Stomach (tissue), 9 donors: ENCODE measurements around the gene ABCF3. TPM values are rescaled to one million over a fixed set of nuclear protein-coding genes. Genes with fewer than 3 reads are reported as not detected.

ENCODE experiments used
- DNase-seq, 2 donors: peaks; one replicate each; pipeline versions ENCODE4 v3.0.0 to v3.0.0-alpha.2; 2013 to 2019
- H3K27ac ChIP-seq, 5 donors: fragments of 200-600 bp in 4 of 5; sonication (generic) in 4 of 5; one replicate each; pipeline ENCODE4 v1.5.1; 2013 to 2019; ENCODE audit warnings: mild to moderate bottlenecking in 1 of 5, moderate library complexity in 1 of 5
- H3K27me3 ChIP-seq, 3 donors: fragments of 200-600 bp; sonication (generic); one replicate each; pipeline ENCODE4 v1.5.1; 2017 to 2019; ENCODE audit warnings: mixed run types in 1 of 3
- H3K36me3 ChIP-seq, 4 donors: fragments of 200-600 bp; sonication (generic); 1 replicate in 3 of 4; 2 replicates in 1 of 4; pipeline ENCODE4 v1.5.1; 2016 to 2019
- H3K4me1 ChIP-seq, 4 donors: fragments of 200-600 bp; sonication (generic); one replicate each; pipeline ENCODE4 v1.5.1; 2016 to 2019
- H3K4me3 ChIP-seq, 4 donors: fragments of 200-600 bp; sonication (generic) in 3 of 4; one replicate each; pipeline ENCODE4 v1.5.1; 2016 to 2019; ENCODE audit warnings: mild to moderate bottlenecking in 1 of 4
- H3K9me3 ChIP-seq, 4 donors: fragments of 200-600 bp; sonication (generic); one replicate each; pipeline ENCODE4 v1.5.1; 2016 to 2019
- EP300 ChIP-seq: sonication (generic); formaldehyde crosslinking; IDR thresholded peaks from one replicate; pipeline ENCODE4 v1.6.1; 2017; ENCODE audit warnings: antibody characterized with exemption
- POLR2A ChIP-seq, 4 donors: fragments of 450-650 bp; IDR thresholded peaks; one replicate each; pipeline ENCODE4 v1.6.1; 2016; ENCODE audit warnings: antibody characterized with exemption in 4 of 4, control low read depth in 2 of 4, mild to moderate bottlenecking in 1 of 4, moderate library complexity in 1 of 4
- POLR2AphosphoS5 ChIP-seq, 3 donors: sonication (generic); formaldehyde crosslinking; IDR thresholded peaks; one replicate each; pipeline ENCODE4 v1.6.1; 2016; ENCODE audit warnings: antibody characterized with exemption in 3 of 3
- WGBS, 5 donors: extraction: QIAGEN DNeasy Blood & Tissue Kit in 3 of 5; methylation state at CpG; one replicate each; pipeline versions ENCODE4 v1.1.5 to v1.1.7; 2013 to 2018; 5-methylcytosine and 5-hydroxymethylcytosine counted together
- intact Hi-C: fragments of 100-400 bp; cut with DNase I; formaldehyde crosslinking; loops from one replicate; pipeline ENCODE4 v1.15.1; 2023; ENCODE audit warnings: low total_unique reads
- polyA plus RNA-seq, 3 donors: library from polyadenylated mRNA; stranded (reverse); fragments of 200-250 nt; gene quantifications; one replicate each; pipeline ENCODE4 v1.2.3, GENCODE V29; 2013
- total RNA-seq, 5 donors: library from RNA; depleted of rRNA; stranded (reverse); fragments of >200 nt; gene quantifications; one replicate each; pipeline versions ENCODE4 v1.1.0 to v1.2.3, GENCODE V29; 2014 to 2016
- TF ChIP-seq, protein P1 (sequence below), 7 experiments: fragments of 450-650 bp in 4 of 7; fragments of 200-600 bp in 3 of 7; sonication (generic) in 3 of 7; IDR thresholded peaks; one replicate each; pipeline ENCODE4 v1.5.1; 2016 to 2019; ENCODE audit warnings: antibody characterized with exemption in 7 of 7, control low read depth in 2 of 7, mild to moderate bottlenecking in 1 of 7
- donor health status: healthy with polysubstance abuse.
- donor health status: Bipolar disorder and iron deficiency.
- donor health status: healthy.

The ABCF3 gene
- total and polyA plus RNA-seq, 8 donors, result 21.6 to 194 (median 47.5) TPM

DNA sequence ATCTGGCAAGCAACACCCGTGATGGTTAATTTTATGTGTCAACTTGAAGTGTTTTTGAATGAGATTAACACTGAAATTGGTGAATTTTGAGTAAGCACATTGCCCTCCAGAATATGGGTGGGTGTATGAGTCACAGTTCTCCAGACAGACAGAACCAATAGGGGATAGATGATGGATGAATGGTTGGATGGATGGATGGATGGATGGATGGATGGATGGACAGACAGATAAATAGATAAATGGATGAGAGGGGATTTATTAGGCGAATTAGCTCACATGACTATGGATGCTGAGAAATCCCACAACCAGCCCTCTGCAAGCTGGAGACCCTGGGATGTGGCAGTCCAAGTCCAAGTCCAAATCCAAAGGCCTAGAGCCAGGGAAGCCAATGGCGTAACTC lies 37.9 kb downstream of the ABCF3 start:
- H3K27ac ChIP-seq, result no peak overlapping the region
- H3K9me3 ChIP-seq, result no peaks in the 10 kb centered on the region
- no peak overlapping the region for H3K4me3 ChIP-seq
- WGBS, 5 donors, result 74 to 88% (median 81%) methylated on average over 3 of the region's 3 CpGs
- TF ChIP-seq, protein P1, sequence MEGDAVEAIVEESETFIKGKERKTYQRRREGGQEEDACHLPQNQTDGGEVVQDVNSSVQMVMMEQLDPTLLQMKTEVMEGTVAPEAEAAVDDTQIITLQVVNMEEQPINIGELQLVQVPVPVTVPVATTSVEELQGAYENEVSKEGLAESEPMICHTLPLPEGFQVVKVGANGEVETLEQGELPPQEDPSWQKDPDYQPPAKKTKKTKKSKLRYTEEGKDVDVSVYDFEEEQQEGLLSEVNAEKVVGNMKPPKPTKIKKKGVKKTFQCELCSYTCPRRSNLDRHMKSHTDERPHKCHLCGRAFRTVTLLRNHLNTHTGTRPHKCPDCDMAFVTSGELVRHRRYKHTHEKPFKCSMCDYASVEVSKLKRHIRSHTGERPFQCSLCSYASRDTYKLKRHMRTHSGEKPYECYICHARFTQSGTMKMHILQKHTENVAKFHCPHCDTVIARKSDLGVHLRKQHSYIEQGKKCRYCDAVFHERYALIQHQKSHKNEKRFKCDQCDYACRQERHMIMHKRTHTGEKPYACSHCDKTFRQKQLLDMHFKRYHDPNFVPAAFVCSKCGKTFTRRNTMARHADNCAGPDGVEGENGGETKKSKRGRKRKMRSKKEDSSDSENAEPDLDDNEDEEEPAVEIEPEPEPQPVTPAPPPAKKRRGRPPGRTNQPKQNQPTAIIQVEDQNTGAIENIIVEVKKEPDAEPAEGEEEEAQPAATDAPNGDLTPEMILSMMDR (IDR thresholded peaks at IDR 0.05), result no peak
- no peak for TF ChIP-seq EP300
- TF ChIP-seq POLR2AphosphoS5 (IDR thresholded peaks at IDR 0.05), result no peak
- TF ChIP-seq POLR2A (IDR thresholded peaks at IDR 0.05), result no peak
- H3K27me3 ChIP-seq, result peaks cover 0 to 58% (median 8%) of the 10 kb centered on the region in 3 donors
- intact Hi-C loops, result no loop called here
- peaks cover 0 to 5% (median 5%) of the 10 kb centered on the region in 4 donors for H3K4me1 ChIP-seq
- no peaks in the 10 kb centered on the region for H3K36me3 ChIP-seq
- DNase-seq, result no peak

DNA sequence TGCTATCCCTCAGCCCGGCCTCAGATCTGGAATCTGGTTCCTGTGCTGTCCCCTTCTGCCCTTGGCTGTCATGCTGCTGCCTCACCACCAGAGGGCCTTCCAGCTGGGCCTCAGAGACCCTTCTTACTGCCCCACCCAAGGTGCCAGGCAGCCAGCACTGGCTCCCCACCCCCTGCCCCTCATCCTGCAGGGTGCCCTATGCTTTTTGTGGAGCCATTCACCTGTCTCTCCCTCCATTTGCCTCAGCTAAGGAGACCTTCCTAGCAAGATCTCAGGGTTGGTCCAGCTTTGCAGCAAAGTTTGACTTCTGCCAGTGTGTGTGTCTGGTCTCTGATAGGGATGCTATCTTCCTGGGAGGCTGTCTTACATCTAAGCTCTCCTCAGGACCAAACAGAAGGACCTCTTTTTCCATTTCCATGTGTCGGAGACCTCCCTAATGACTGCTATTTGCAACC lies 41.5 kb downstream of the ABCF3 start:
- H3K27me3 ChIP-seq, result peaks cover 16 to 67% (median 42%) of the 10 kb centered on the region in 3 donors
- peaks cover 19 to 29% (median 27%) of the 10 kb centered on the region in 4 donors for H3K4me1 ChIP-seq
- DNase-seq, result peak; percentile 36 to 53
- H3K36me3 ChIP-seq, result no peaks in the 10 kb centered on the region
- 44 to 52% (median 48%) methylated on average over 2 of the region's 2 CpGs for whole genome bisulfite sequencing, 5 donors
- intact Hi-C loops, result no loop called here
- TF ChIP-seq EP300 (no peak), POLR2A (IDR thresholded peaks at IDR 0.05) (no peak)
- TF ChIP-seq, protein P1 (IDR thresholded peaks at IDR 0.05), result peak in 5 of 7 experiments; percentile 45 to 84 (median 78)
- no peak overlapping the region for H3K4me3 ChIP-seq
- no peak overlapping the region for H3K27ac ChIP-seq
- H3K9me3 ChIP-seq, result no peaks in the 10 kb centered on the region

DNA sequence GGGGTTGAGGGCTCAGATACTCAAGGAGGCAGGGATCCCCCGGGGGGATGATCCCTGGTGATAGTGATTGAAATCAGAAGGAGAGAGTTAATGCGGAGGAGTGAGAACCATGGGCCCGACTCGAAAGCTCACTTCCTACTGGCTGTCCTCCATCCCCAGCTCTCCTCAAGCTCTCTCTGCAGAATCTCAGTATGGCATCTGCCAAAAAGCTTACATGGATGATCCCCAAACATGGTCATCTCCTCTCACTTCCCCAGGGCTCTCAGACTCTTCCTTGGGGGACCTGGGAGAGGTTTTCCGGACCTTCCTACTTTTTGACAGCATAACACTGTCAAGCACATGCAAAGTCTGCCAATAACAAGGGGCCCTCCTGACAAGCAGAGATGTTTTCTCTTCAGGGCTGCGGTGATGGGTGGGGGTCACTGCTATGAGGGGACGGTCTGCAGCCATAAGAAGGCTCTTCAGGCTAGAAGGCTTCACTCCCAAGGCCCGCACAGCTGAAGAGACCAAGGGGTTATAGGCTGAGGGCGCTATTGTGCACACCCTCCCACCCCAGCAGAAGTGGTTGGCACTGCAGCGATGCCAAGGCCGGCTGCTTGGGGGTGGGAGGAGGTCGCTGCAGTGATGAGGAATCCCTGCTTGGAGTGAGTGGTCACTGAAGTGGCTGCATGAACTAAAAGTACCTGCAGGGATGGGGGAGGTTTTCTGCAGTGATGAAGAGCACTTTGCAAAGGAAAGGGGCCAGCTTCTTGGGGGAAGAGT lies 42.6 kb downstream of the ABCF3 start:
- TF ChIP-seq, protein P1 (IDR thresholded peaks at IDR 0.05), result no peak
- no peak for TF ChIP-seq EP300
- no peak for TF ChIP-seq POLR2A (IDR thresholded peaks at IDR 0.05)
- no peak for TF ChIP-seq POLR2AphosphoS5 (IDR thresholded peaks at IDR 0.05)
- intact Hi-C loops, result no loop called here
- Histone ChIP-seq H3K4me1 (peaks cover 19 to 29% (median 27%) of the 10 kb centered on the region in 4 donors), H3K36me3 (no peaks in the 10 kb centered on the region), H3K27me3 (peaks cover 16 to 78% (median 49%) of the 10 kb centered on the region in 3 donors), H3K27ac (no peak overlapping the region), H3K4me3 (peak overlapping the region in 3 of 4 donors; percentile 48 to 64 (median 63)), H3K9me3 (no peaks in the 10 kb centered on the region)
- 41 to 45% (median 42%) methylated on average over 12 of the region's 12 CpGs for WGBS, 5 donors
- DNase-seq, result no peak

DNA sequence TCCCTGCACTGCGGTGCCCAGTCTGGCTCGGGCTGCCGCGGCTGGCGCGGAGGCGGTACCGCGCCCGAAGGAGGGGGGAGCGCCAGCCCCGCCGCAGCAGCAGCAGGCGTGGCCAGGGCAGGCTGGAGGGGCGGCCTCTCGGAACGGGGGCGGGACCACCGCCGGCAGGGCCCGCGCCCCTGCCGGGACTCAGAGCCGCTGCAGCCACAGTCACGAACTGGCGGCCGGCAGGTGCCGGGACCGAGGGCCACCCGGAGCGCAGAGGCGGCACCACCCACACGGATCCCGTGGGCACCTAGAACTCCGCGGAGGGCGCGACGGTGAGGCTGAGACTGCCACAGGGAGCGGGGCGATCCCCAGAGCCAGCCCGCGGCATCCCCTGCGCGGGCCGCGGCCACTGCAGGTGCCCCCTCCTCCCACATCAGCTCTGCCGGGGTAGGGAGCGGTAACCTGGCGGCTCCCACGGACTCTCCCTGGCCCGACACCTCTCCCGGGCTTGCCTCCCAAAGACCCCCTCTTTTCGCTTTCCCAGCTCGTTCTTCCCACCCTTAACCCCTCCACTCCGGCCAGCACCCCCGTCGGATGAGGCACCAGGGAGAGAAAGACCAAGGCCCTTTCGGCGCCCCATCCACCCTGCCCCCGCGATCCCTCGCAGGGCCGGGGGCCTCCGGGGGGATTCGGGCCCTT lies 43.5 kb downstream of the ABCF3 start, which contains the start of gene VWA5B2:
Gene VWA5B2 (plus strand): TSS at position 192 of the 687 bp plus-strand sequence. CDS start 944 bp downstream, outside the sequence.
- H3K4me1 ChIP-seq, result peaks cover 19 to 29% (median 27%) of the 10 kb centered on the region in 4 donors
- H3K4me3 ChIP-seq, result peak within 1 kb of the TSS; percentile 48 to 64 (median 58)
- H3K27me3 ChIP-seq, result peaks cover 16 to 85% (median 53%) of the 10 kb centered on the region in 3 donors
- WGBS, 5 donors, result 0 to 3% (median 1%) methylated on average over 23 to 65 of the region's 66 CpGs
- TF ChIP-seq EP300, result no peak
- TF ChIP-seq, protein P1 (IDR thresholded peaks at IDR 0.05), result peak in 4 of 7 experiments; percentile 10 to 23 (median 19)
- TF ChIP-seq POLR2AphosphoS5 (IDR thresholded peaks at IDR 0.05), result peak in 2 of 3 donors; percentile 24 to 57
- peak within 1 kb of the TSS in 3 of 5 donors; percentile 6 to 48 (median 37) for H3K27ac ChIP-seq
- DNase-seq, result peak; percentile 73 to 93
- intact Hi-C loops, result loop anchor here (10.0 kb wide), 1 partner anchor 335 kb away; no protein-coding TSS in a partner anchor
- no peaks in the 10 kb centered on the region for H3K9me3 ChIP-seq
- no peaks in the 10 kb centered on the region for H3K36me3 ChIP-seq
